H7 (cell line): ENCODE data around the gene CDC27. TPM values are rescaled to one million over a fixed set of nuclear protein-coding genes. Genes with fewer than 3 reads are reported as not detected.

Source experiments
- DNase-seq: peaks from one replicate; pipeline ENCODE4 v3.0.0; 2012
- H3K27me3 ChIP-seq: 2 replicates; pipeline ENCODE4 v1.6.0; 2011; ENCODE audit warnings: mild to moderate bottlenecking, low read length; ENCODE audit not compliant: control insufficient read depth, insufficient read depth
- H3K36me3 ChIP-seq: replicated peaks from 2 replicates; pipeline ENCODE4 v1.5.1; 2011; ENCODE audit warnings: low read length; ENCODE audit not compliant: control insufficient read depth, insufficient read depth
- H3K4me3 ChIP-seq: 2 replicates; pipeline ENCODE4 v1.5.1; 2011; ENCODE audit warnings: low read depth, mild to moderate bottlenecking, control low read depth, low read length, moderate library complexity; ENCODE audit not compliant: insufficient read depth
- total RNA-seq: library from RNA; depleted of rRNA; stranded (reverse); fragments of >200 nt; shearing (Covaris generic); gene quantifications from 2 replicates; pipeline ENCODE4 v1.2.3, GENCODE V29; 2014; rRNA removed

CDC27 gene, protein sequence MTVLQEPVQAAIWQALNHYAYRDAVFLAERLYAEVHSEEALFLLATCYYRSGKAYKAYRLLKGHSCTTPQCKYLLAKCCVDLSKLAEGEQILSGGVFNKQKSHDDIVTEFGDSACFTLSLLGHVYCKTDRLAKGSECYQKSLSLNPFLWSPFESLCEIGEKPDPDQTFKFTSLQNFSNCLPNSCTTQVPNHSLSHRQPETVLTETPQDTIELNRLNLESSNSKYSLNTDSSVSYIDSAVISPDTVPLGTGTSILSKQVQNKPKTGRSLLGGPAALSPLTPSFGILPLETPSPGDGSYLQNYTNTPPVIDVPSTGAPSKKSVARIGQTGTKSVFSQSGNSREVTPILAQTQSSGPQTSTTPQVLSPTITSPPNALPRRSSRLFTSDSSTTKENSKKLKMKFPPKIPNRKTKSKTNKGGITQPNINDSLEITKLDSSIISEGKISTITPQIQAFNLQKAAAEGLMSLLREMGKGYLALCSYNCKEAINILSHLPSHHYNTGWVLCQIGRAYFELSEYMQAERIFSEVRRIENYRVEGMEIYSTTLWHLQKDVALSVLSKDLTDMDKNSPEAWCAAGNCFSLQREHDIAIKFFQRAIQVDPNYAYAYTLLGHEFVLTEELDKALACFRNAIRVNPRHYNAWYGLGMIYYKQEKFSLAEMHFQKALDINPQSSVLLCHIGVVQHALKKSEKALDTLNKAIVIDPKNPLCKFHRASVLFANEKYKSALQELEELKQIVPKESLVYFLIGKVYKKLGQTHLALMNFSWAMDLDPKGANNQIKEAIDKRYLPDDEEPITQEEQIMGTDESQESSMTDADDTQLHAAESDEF
- 45.9 and 67.7 TPM in 2 replicates for total RNA-seq

DNA sequence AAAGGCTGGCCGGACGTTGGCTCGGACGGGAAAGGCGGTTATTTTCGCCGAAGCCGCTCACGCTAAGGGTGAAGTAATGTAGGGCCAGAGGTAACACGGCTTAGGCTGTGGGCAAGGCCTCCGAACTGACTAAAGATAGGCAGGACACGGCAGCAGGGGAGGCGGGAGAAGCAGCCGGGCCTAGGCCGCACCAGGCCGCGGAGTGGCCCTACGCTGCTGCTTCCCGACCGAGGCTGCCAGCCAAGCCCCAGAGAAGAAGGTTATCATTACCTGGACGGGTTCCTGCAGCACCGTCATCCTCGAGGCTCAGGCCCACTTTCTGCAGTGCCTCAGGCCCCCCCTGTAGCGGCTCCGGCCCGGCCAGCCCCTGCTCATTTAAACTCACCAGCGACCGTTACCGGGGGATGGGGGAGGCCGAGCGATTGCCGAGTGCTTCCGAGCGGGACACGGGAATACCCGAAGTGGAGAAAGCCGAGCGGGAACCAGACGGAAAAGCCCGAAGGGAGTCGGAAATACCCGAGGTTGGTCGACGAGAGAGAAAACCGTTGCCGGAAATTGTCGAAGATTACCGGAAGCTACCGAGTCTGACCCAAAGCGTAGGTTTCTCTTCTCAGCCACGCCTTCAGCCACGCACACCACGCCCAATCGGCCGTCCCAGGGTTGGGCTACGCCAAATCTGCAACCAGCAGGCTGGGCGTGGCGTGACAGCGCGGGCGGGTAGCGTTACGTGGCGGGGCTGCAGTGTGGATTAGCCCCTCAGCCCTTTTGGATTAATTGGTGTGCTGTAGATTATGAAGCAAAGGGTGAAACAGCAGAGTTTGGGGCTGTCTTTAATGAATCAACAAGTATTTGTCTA, at the start of gene CDC27:
Gene CDC27 (minus strand): TSS at position 420 of the 856 bp plus-strand sequence. CDS start 123 bp downstream, at position 297.
- Histone ChIP-seq H3K4me3 (peak within 1 kb of the TSS; percentile 92), H3K36me3 (no peaks in the 10 kb centered on the region), H3K27me3 (no peaks in the 10 kb centered on the region)
- DNase-seq: peak; percentile 94

DNA sequence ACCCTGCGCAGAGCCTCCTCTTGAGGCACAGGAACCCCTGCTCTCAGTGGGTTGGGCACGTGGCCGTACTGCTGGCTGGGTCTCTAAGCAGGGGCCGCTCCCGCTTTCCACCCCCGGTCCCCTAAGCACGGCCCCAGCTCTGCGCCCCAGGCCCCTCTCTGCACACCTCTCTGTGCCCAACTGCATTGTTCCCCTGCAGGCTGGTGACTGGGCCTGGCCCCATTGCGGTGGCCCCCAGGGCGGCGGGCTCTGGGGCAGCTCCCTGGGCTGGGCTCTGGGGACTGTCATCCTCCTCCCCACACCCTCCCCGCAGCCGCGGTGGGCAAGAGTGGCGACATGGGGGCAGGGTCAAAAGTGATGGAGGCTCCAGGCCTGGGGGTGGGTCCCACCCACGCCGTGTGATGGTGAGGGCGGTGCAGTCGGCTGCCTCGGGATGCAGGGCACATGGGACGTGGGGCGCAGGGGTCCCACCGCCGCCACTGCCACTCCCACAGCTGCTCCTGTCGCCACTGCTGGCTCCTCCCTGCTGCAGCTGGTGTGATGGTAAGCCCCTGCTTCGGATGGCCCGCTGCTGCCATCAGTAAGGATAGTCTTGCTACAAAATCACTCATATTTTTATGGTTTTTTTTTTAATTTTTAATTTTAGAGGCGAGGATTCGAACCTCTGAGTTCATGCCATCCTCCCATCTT, 49.4 kb upstream of the CDC27 start:
- no peak overlapping the region for H3K4me3 ChIP-seq
- H3K36me3 ChIP-seq: no peaks in the 10 kb centered on the region
- H3K27me3 ChIP-seq: no peaks in the 10 kb centered on the region; the same call in 1 of the 2 replicates
- peak; percentile 51 for DNase-seq

DNA sequence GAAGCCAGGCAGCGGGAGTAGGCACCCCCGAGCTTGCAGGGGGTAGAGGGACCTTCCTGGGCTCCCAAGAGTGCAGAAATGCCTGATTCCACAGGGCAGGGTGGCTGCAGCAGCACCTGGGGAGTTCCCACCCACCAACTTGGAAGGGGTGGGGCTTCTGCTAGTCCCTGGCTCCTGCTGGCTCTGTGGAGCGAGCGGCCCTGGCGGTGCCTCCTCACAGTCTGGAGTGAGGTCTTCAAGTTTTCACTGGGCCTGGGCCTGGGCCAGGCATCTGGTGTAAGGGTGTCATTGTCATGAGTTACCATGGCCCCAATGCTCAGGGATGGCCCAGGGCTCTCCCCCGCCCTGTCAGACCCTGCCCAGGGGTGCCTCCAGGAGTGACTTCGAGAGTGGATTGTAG, 48.7 kb upstream of the CDC27 start:
- no peaks in the 10 kb centered on the region for H3K27me3 ChIP-seq
- no peak for DNase-seq

DNA sequence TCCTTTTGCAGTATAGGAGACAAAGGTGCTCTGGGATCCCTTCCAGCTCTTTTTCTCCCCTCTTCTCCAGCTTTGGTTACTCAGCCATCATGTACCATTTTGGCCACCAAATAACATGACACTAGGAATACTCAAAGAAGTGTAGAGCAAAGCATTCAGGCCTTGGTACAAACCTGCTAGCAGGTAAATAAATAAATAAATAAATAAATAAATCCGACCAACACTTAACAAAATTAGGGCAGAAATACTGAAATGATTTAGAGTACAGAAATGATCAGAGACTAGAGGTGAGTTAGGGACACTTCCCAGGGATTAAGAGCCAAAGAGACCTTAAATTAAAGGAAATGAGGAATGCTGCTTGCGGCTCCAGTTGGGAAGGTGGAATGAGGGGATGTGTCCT, 46.8 kb upstream of the CDC27 start:
- H3K4me3 ChIP-seq: no peak overlapping the region

More for the DNA sequence above, 48.7 kb upstream of the CDC27 start:
- Histone ChIP-seq H3K36me3 (no peaks in the 10 kb centered on the region), H3K4me3 (no peak overlapping the region)

DNA sequence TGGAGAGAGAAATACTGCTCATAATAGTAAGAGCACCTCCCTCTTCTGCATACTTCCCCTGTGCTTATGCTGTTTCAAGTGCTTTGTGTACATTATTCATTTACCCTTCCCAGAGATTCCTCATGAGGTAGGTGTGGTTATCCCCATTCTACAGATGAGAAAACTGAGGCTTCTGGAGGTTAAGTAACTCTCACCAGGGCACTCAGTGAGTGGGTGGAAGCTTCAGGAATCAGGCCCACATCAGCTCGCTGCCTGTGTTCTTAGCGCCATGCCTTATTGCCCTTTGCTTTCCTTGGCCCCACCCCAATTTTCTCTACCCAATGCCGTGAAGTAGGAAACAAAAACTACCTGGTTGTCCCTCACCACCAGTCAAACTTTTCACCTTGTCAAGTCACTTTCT, 46.4 kb upstream of the CDC27 start:
- H3K36me3 ChIP-seq: no peaks in the 10 kb centered on the region
- H3K4me3 ChIP-seq: no peak overlapping the region
- H3K27me3 ChIP-seq: no peaks in the 10 kb centered on the region
- DNase-seq: no peak

More for the DNA sequence above, 46.8 kb upstream of the CDC27 start:
- H3K27me3 ChIP-seq: no peaks in the 10 kb centered on the region
- H3K36me3 ChIP-seq: no peaks in the 10 kb centered on the region
- DNase-seq: no peak

DNA sequence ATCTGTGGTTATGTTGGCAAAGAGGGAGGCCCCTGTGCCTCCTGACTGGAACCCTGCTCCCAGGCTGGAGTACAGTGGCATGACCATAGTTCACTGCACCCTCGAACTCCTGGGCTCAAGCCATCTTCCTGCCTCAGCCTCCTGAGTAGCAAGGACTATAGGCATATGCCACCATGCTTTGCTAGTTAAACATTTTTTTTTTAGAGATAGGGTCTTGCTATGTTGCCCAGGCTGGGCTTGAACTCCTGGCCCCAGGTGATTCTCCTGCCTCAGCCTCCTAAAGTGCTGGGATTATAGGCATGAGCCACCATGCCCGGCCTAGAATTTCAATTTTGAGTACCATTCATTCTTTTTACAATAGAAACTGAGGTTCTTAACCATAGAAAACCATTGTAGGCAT, 43.4 kb upstream of the CDC27 start:
- H3K27me3 ChIP-seq: no peaks in the 10 kb centered on the region
- H3K4me3 ChIP-seq: no peak overlapping the region
- no peaks in the 10 kb centered on the region for H3K36me3 ChIP-seq
- DNase-seq: no peak

DNA sequence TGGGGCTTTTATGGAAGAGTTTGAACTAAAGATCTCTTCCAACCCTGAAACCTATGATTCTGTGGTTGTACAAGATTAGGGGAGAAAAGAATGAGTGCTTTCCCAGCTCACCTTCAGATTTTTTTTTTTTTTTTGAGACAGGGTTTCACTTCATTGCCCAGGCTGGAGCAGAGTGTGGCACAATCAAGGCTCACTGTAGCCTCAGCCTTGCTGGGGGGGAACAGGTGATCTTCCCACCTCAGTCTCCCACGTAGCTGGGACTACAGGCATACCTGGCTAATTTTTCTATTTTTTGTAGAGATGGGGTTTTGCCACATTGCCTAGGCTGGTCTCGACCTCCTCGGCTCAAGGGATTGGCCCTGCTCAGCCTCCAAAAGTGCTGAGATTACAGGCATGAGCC, 42.8 kb upstream of the CDC27 start:
- Histone ChIP-seq H3K27me3 (no peaks in the 10 kb centered on the region), H3K4me3 (no peak overlapping the region), H3K36me3 (no peaks in the 10 kb centered on the region)
- DNase-seq: no peak

DNA sequence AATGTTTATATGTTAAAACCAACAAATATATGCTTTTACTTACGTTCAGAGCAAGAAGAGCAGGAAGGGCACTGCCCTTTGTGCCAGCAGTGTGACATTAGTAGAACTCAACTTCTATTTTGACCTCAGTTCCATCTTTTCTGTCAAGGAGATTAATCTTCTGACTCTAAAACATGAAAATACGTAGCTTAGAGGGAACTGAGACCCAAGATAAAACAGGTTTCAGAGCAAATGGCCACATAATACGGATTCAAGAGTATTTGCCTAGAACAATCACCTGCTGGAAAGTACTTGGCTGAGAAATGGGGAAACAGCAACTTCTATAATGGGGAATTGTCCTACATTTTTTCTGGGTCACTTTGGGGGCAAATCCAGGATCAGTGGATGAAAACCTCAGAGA, 42.2 kb upstream of the CDC27 start:
- no peak for DNase-seq
- no peak overlapping the region for H3K4me3 ChIP-seq
- H3K36me3 ChIP-seq: no peaks in the 10 kb centered on the region
- no peaks in the 10 kb centered on the region for H3K27me3 ChIP-seq

DNA sequence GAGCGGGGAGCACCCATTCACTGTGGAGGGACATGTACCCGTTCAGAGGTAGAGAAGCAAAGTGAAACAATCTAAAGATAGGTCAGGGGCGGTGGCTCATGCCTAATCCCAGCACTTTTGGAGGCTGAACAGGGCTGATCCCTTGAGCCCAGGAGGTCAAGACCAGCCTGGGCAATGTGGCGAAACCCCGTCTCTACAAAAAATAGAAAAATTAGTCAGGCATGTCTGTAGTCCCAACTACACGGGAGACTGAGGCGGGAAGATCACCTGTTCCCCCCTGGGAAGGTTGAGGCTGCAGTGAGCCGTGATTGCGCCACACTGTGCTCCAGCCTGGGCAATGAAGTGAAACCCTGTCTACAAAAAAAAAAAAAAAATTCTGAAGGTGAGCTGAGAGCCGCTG, 41.8 kb upstream of the CDC27 start:
- Histone ChIP-seq H3K36me3 (no peaks in the 10 kb centered on the region), H3K27me3 (no peaks in the 10 kb centered on the region), H3K4me3 (no peak overlapping the region)
- DNase-seq: no peak

DNA sequence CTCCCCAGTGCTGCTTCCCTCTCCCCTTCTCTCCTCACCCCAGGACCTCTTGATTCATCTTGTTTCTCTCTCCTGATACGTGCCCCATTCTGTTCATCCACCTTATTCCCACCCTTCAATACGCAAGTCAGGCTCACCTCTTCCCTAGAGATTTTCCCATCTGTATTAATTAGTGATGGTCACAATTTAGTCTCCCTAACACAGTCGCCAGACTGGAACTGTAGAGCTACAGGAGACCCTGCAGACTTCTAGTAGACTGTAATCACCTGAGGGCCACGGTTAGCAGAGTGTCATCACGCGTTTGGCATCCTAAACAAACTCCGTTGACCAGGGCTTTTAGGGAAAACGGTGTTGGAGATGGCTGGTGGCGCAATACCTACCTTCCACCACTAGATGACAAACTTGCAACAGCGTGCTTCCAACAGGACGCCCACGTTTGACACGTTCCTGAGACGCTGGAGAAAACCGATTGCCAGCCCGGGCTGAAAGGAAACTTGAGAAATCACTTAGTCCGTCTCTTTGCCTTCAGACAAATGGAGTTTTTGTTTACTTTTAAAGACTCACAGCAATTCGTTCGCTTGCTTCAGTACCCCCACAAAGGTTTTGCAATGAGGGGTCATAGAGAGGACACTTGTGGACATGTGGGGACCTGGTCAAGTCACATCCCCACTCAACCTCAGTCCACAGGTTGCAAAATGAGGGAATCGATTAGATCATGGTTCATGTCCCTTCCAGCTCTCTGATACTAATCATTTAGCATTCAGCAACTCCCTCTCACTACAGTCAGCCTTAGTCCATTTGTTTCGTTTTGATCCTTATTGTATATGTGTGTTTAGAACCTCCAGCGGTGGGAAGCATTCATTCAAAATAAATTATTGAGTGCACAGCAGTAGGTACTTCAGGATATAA, 40.7 kb upstream of the CDC27 start:
- H3K27me3 ChIP-seq: no peaks in the 10 kb centered on the region
- H3K36me3 ChIP-seq: no peaks in the 10 kb centered on the region
- DNase-seq: peak; percentile 84
- H3K4me3 ChIP-seq: no peak overlapping the region

DNA sequence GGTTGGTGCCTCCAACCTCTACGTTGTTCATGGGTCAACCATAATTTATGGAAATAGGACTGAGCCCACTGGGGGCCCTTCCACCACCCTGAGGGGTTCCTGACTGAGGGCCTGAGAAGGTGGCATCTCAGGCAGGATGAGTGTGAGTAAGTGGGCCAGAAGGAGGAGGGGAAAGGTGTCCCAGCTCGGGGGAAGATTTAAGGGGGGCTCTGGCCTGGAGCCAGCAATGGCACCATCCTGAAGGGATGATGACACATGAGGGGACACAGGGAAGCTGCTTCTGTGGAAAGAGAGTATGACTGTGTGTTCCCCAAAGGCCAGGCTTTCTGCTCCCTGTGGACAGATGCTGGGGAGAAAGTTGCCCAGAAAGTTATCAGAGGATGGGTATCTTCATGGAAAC, 38.8 kb upstream of the CDC27 start:
- H3K4me3 ChIP-seq: no peak overlapping the region
- DNase-seq: no peak
- no peaks in the 10 kb centered on the region for H3K27me3 ChIP-seq
- no peaks in the 10 kb centered on the region for H3K36me3 ChIP-seq

DNA sequence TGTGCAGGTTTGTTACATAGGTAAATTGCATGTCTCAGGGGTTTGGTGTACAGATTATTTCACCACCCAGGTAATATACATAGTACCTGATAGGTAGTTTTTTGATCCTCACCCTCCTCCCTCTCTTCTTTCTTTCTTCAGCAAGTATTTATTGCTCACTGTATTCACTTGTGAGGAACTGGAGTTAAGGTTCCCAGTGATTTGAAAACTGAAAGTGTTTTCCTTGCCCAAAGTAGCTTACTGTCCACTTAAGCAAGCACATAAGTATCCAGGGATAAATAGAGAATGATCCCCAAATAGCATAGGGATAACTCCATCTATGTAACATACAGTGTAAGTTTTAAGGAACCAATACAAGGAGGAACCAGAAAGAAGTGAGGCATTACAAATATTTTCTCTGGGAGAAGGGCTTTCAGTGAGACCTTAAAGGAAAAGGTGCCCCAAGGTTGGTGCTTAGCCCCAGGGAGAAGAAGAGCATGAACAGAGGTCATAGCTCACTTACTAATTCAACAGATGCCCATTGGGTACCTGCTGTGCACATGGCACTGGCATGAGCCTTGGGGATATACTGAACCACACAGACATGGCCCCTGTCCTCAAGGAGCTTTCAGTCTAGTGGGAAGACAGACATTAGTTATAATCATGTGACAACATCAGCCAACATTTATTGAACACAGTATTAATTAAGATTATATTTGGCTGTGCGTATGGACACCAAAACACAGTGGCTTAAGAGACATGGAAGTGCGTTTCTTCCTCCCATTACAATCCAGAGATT, 37.0 kb upstream of the CDC27 start:
- Histone ChIP-seq H3K36me3 (no peaks in the 10 kb centered on the region), H3K4me3 (no peak overlapping the region), H3K27me3 (no peaks in the 10 kb centered on the region; the same call in 1 of the 2 replicates)
- no peak for DNase-seq
